ENCODE data around the gene ADCY6. TPM values are rescaled to one million over a fixed set of nuclear protein-coding genes. Genes with fewer than 3 reads are reported as not detected.

The ADCY6 gene
- total RNA-seq, 1 donor from 2014 or later: 30.0 TPM

DNA sequence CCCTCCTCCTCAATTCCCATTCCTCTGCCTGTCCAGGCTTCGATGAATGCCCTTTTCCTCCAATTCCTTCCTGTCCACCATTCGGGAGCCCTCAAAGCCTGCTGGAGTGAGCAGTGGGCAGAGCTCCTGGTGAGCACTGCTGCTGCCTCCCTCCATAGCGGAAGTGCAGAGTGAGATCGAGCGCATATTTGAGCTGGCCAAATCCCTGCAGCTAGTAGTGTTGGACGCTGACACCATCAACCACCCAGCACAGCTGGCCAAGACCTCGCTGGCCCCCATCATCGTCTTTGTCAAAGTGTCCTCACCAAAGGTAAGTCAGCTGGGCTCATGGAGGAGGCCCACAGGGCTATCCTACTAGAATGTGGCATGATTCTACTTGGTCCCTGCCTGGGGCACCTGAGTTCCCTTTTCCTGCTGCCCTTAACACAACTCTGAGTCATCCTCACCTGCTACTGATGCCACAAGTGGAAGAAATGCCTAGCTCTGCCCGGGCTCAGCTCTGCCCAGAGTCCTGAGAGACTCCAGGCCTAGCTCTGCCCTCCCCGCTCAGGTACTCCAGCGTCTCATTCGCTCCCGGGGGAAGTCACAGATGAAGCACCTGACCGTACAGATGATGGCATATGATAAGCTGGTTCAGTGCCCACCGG, 37.4 kb upstream of the ADCY6 start:
- intact Hi-C loops (cut with DNase I): no loop called here
- H3K27ac ChIP-seq: no peak overlapping the region
- H3K36me3 ChIP-seq: peaks cover 0 to 55% of the 10 kb centered on the region in 2 donors
- TF ChIP-seq POLR2AphosphoS5 (IDR thresholded peaks at IDR 0.05; ENCODE audit: insufficient read depth in 1 of 2, low read depth in 1 of 2) (no peak), POLR2A (IDR thresholded peaks at IDR 0.05) (no peak)
- TF ChIP-seq, protein P1, sequence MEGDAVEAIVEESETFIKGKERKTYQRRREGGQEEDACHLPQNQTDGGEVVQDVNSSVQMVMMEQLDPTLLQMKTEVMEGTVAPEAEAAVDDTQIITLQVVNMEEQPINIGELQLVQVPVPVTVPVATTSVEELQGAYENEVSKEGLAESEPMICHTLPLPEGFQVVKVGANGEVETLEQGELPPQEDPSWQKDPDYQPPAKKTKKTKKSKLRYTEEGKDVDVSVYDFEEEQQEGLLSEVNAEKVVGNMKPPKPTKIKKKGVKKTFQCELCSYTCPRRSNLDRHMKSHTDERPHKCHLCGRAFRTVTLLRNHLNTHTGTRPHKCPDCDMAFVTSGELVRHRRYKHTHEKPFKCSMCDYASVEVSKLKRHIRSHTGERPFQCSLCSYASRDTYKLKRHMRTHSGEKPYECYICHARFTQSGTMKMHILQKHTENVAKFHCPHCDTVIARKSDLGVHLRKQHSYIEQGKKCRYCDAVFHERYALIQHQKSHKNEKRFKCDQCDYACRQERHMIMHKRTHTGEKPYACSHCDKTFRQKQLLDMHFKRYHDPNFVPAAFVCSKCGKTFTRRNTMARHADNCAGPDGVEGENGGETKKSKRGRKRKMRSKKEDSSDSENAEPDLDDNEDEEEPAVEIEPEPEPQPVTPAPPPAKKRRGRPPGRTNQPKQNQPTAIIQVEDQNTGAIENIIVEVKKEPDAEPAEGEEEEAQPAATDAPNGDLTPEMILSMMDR (IDR thresholded peaks at IDR 0.05): no peak
- DNase-seq (ENCODE audit: extremely low spot score in 2 of 2): no peak
- no peaks in the 10 kb centered on the region for H3K27me3 ChIP-seq
- no peak overlapping the region for H3K4me3 ChIP-seq
- H3K4me1 ChIP-seq: no peaks in the 10 kb centered on the region
- no peaks in the 10 kb centered on the region for H3K9me3 ChIP-seq

DNA sequence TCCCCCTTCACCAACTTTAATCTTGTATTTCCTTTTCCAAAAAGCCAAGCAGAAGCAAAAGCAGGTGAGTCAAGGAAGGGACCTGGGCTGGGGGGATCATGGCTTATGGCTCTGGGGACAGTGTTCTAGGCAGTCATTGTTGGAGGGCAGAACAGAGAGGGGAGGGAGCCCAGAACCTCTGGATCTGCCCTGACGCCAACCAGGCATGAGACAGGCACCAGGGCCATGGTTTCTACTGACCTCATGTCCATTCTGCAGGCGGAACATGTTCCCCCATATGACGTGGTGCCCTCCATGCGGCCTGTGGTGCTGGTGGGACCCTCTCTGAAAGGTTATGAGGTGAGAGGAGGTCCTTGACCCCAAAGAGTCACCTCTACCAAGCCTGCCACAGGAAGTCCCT, 36.0 kb upstream of the ADCY6 start:
- H3K4me1 ChIP-seq: no peaks in the 10 kb centered on the region
- no peak for DNase-seq (ENCODE audit: extremely low spot score in 2 of 2)
- no peaks in the 10 kb centered on the region for H3K9me3 ChIP-seq
- H3K4me3 ChIP-seq: no peak overlapping the region
- TF ChIP-seq POLR2AphosphoS5 (IDR thresholded peaks at IDR 0.05; ENCODE audit: insufficient read depth in 1 of 2, low read depth in 1 of 2) (no peak), POLR2A (IDR thresholded peaks at IDR 0.05) (no peak)
- TF ChIP-seq, protein P1 (IDR thresholded peaks at IDR 0.05): no peak
- no peak overlapping the region for H3K27ac ChIP-seq
- no peaks in the 10 kb centered on the region for H3K27me3 ChIP-seq
- intact Hi-C loops (cut with DNase I): no loop called here
- H3K36me3 ChIP-seq: peaks cover 0 to 42% of the 10 kb centered on the region in 2 donors

DNA sequence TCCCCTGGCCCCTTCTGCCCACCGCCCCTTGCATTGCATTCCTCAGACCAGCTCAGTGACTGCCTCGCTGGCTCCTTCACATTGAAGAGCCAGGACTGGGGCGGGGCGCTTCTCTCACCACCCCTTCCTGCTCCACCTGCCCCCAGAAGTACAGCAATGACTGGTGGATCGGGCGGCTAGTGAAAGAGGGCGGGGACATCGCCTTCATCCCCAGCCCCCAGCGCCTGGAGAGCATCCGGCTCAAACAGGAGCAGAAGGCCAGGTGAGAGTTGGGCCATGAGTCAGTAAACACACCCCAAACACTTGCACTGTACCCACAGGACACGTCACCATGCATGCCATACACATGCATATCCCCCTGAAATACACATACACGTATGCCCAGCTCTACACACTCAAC, 35.2 kb upstream of the ADCY6 start:
- peaks cover 4% of the 10 kb centered on the region for H3K4me1 ChIP-seq
- TF ChIP-seq POLR2AphosphoS5 (IDR thresholded peaks at IDR 0.05; ENCODE audit: insufficient read depth in 1 of 2, low read depth in 1 of 2): no peak
- TF ChIP-seq, protein P1 (IDR thresholded peaks at IDR 0.05): no peak
- no peak for TF ChIP-seq POLR2A (IDR thresholded peaks at IDR 0.05)
- no peaks in the 10 kb centered on the region for H3K9me3 ChIP-seq
- no peak for DNase-seq (ENCODE audit: extremely low spot score in 2 of 2)
- peaks cover 0 to 36% of the 10 kb centered on the region in 2 donors for H3K36me3 ChIP-seq
- intact Hi-C loops (cut with DNase I): no loop called here
- no peak overlapping the region for H3K4me3 ChIP-seq
- no peaks in the 10 kb centered on the region for H3K27me3 ChIP-seq
- no peak overlapping the region for H3K27ac ChIP-seq

DNA sequence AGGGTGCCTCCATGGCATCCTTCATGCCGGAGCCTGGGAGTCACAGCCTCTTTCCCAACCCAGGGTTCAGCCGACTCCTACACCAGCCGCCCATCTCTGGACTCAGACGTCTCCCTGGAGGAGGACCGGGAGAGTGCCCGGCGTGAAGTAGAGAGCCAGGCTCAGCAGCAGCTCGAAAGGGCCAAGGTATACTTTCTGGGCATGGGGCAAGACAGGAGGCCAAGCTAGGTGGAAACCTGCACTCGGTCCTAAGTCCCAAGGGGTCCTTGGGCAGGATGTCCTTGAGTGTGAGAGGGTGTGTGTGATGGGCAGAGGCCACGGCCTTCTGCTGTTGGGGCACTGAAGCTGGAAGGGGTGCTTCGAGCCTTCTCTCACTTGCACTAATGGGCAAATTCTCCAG, 34.4 kb upstream of the ADCY6 start:
- TF ChIP-seq POLR2AphosphoS5 (IDR thresholded peaks at IDR 0.05; ENCODE audit: insufficient read depth in 1 of 2, low read depth in 1 of 2) (no peak), POLR2A (IDR thresholded peaks at IDR 0.05) (no peak)
- TF ChIP-seq, protein P1 (IDR thresholded peaks at IDR 0.05): no peak
- Histone ChIP-seq H3K9me3 (no peaks in the 10 kb centered on the region), H3K4me1 (peaks cover 8% of the 10 kb centered on the region), H3K4me3 (no peak overlapping the region), H3K27me3 (no peaks in the 10 kb centered on the region), H3K27ac (no peak overlapping the region), H3K36me3 (peaks cover 0 to 28% of the 10 kb centered on the region in 2 donors)
- DNase-seq (ENCODE audit: extremely low spot score in 2 of 2): no peak
- intact Hi-C loops (cut with DNase I): no loop called here

DNA sequence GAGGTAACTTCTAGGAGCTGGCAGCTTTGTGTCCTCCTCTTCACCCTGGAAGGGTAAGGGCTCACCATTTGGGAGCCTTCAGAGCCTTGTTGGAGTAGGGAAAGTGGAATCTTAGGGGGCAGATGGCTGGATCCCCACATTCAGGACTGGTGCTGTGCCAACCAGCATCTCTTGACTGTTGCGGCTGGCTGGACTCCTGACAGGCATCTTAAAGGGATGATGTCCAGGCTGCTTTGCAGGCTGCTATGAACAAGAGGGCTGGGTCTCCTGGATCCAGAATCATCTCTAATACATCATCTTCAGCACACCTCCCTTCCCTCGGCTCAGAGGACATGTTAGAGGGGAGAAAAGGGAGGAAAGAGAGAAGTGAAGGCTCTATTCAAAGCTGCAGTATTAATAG, 33.8 kb upstream of the ADCY6 start:
- H3K4me1 ChIP-seq: peaks cover 12% of the 10 kb centered on the region
- TF ChIP-seq, protein P1 (IDR thresholded peaks at IDR 0.05): no peak
- TF ChIP-seq POLR2AphosphoS5 (IDR thresholded peaks at IDR 0.05; ENCODE audit: insufficient read depth in 1 of 2, low read depth in 1 of 2) (no peak), POLR2A (IDR thresholded peaks at IDR 0.05) (no peak)
- no peaks in the 10 kb centered on the region for H3K27me3 ChIP-seq
- DNase-seq (ENCODE audit: extremely low spot score in 2 of 2): no peak
- intact Hi-C loops (cut with DNase I): no loop called here
- H3K4me3 ChIP-seq: no peak overlapping the region
- H3K36me3 ChIP-seq: peaks cover 0 to 23% of the 10 kb centered on the region in 2 donors
- H3K27ac ChIP-seq: no peak overlapping the region
- no peaks in the 10 kb centered on the region for H3K9me3 ChIP-seq

Measured in vagina (tissue), 2 donors.